Epithelial cell of proximal tubule (primary cell): ENCODE data around the gene SCN9A. TPM values are rescaled to one million over a fixed set of nuclear protein-coding genes. Genes with fewer than 3 reads are reported as not detected.

ENCODE experiments used
- DNase-seq: peaks from one replicate; pipeline ENCODE4 v3.0.0-alpha.2; 2011; ENCODE audit warnings: low read depth
- H3K4me3 ChIP-seq: 2 replicates; pipeline ENCODE4 v1.5.1; 2011; ENCODE audit warnings: low read depth, mild to moderate bottlenecking, low read length
- total RNA-seq: library from RNA; depleted of rRNA; stranded (reverse); fragments of >200 nt; gene quantifications from 2 replicates; pipeline ENCODE4 v1.2.3, GENCODE V29; 2015
- TF ChIP-seq, protein P1 (sequence below): conservative IDR thresholded peaks from 2 replicates; pipeline ENCODE4 v1.5.1; 2012; ENCODE audit warnings: low read depth, mild to moderate bottlenecking, low read length

SCN9A gene
- total RNA-seq, 1 donor from 2014 or later = 2.1 TPM

DNA sequence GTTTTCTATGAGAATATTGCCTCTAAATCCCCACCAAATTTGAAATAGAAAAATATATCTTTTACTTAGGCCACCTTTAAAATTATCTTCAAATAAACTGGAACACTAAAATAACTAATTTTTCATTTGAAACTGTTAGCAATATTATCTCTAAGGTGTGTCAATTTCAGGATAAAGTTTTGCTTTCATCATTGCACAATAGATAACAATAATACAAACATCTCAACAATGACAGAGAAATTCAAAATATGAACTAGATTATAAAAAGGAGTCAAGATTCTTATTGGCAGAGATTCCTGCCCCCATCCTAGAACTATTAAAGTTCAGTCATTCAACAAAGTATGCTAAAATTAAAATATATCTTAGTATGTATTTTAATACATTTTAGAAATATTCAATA is 117.9 kb downstream of the SCN9A start:
- no peak overlapping the region for H3K4me3 ChIP-seq
- DNase-seq = no peak
- TF ChIP-seq, protein P1, sequence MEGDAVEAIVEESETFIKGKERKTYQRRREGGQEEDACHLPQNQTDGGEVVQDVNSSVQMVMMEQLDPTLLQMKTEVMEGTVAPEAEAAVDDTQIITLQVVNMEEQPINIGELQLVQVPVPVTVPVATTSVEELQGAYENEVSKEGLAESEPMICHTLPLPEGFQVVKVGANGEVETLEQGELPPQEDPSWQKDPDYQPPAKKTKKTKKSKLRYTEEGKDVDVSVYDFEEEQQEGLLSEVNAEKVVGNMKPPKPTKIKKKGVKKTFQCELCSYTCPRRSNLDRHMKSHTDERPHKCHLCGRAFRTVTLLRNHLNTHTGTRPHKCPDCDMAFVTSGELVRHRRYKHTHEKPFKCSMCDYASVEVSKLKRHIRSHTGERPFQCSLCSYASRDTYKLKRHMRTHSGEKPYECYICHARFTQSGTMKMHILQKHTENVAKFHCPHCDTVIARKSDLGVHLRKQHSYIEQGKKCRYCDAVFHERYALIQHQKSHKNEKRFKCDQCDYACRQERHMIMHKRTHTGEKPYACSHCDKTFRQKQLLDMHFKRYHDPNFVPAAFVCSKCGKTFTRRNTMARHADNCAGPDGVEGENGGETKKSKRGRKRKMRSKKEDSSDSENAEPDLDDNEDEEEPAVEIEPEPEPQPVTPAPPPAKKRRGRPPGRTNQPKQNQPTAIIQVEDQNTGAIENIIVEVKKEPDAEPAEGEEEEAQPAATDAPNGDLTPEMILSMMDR = no peak

DNA sequence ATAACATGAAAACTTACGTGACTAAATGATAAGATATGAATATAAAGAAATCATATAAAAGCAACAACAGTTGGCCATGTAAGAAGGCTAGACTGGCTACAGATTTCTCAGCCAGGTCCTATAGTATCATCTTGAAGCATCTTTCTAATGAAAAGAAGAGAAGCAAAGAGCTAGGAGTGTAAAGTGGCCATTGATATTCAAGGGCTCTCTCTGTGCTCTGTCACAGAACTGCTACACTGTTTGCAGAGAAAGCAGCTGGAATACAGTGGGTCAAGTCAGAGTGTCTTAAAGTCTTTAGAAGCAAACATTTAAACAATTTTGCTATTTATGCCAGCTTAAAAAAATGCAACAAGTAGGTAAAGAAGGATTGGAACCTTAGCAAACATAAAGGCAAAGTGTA is 118.8 kb downstream of the SCN9A start:
- TF ChIP-seq, protein P1 = no peak
- no peak overlapping the region for H3K4me3 ChIP-seq

DNA sequence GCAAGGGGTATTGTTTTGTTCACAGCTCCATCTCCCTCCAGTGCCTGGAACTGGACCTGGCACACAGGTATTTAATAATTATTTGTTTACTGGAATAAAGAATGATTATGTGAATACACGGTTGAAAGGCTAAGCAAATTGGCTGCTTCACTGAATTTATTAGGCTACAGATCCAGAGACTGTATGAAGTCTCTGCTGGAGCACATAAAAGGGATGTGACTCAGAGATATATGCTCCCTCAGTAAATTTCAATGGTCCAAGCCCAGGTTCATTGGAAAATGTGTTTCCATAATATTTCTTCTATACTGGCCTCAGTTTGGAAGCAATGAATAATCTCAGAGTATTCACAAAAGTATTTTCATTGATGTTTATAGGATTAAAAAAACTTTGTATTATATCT is 126.4 kb downstream of the SCN9A start:
- TF ChIP-seq, protein P1 = no peak
- H3K4me3 ChIP-seq = no peak overlapping the region
- DNase-seq = no peak

More for the DNA sequence above, 118.8 kb downstream of the SCN9A start:
- no peak for DNase-seq

DNA sequence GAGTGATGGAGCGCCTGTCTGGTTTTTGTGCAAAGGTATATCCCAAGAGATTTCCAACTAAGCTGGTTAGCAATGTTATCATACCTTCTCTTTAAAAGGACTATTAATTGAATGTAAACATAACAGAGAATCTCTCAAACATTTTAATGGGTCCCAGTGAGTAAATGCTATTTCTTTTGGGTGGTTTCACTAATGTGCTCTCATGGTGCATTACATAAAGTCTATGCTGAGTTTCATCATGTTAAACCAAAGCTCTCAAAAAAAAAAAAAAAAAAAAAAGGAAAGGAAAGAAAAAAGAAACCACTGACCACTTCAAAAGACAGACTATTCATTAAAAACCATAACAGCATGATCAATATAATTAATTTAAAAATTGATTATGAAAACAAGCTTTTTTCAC is 128.8 kb downstream of the SCN9A start:
- TF ChIP-seq, protein P1 = no peak
- DNase-seq = no peak
- no peak overlapping the region for H3K4me3 ChIP-seq

DNA sequence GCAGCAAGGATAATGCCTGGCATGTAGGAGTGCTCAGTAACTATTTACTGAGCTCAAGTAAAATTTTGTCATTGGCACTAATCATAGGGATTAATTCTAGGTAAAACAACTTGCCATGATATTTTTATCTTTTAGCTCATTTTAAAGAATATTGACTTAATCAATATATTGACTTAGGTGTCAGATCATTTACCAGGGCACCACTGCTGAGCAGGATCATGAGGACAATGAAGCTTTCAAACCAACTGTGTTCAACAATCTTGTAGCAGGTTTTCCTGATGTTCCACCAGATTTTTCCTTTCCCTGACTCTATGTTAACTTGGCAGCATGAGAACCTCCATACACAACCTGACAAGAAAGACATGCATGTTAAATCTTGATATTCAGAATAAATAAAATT is 133.4 kb downstream of the SCN9A start:
- H3K4me3 ChIP-seq = no peak overlapping the region
- no peak for DNase-seq
- TF ChIP-seq, protein P1 = no peak

DNA sequence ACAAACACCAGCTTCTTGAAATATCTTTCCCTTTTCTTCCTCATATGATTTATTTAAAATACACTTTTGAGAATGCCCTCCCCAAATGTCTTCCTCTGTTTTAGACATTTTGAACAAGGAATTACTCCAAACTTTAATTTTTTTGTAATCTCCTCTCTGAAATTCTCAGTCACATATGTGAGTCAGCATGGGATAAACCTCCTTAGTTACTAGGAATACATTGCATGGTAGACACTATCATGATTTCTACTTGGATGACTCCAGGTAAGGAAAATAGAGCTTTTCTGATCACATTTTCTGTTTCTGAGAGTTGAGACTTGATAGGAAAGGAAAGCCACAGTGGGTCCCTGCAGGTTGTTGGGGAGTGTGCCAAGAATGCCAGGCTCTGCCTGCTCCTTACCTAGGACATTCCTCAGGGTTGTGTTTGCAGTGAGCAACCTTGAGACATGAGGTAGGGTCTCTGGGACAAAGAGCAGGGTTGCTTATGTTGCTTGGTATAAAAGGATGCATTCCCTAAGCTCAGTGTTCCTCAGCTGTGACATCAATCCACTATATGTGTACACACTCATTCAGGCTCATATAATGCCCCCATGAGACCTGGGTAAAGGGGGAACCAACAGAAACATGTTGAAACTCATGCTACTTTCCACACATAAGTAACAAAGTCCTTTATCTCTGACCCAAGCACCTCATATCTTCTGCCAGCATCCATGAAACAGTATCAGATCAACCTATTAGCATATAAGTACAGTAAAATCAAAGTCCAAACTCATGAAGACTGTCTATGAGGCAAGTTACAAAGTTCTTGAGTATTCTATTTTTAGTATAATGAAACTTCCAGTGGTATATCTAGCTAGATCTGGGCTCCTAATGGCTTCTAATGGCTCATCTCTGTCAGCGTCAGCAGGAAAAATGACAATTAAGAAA is 135.1 kb downstream of the SCN9A start:
- no peak for DNase-seq
- TF ChIP-seq, protein P1 = no peak
- no peak overlapping the region for H3K4me3 ChIP-seq

DNA sequence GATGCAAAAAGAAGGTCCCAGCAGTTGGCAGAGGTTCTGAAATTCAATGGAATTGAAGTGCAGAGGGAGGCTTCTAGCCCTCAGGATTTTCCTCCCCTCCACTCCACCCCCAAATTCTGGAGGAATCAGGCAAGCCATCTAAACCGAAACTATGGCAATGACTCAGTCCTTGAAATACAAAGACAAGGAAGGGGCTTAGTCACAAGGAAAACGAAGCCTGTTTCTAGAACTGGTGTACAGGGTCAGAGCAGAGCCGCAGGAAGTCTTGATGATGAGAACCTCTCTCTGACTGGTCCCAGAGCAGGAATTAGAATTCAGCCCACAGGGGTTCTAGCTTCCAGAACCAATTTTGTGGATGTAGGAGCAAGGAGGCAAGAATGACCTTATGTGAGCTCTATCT is 136.2 kb downstream of the SCN9A start:
- DNase-seq = peak; percentile 26
- no peak overlapping the region for H3K4me3 ChIP-seq
- TF ChIP-seq, protein P1 = no peak
